ENCODE data around the gene CELSR1.

CELSR1 gene

DNA sequence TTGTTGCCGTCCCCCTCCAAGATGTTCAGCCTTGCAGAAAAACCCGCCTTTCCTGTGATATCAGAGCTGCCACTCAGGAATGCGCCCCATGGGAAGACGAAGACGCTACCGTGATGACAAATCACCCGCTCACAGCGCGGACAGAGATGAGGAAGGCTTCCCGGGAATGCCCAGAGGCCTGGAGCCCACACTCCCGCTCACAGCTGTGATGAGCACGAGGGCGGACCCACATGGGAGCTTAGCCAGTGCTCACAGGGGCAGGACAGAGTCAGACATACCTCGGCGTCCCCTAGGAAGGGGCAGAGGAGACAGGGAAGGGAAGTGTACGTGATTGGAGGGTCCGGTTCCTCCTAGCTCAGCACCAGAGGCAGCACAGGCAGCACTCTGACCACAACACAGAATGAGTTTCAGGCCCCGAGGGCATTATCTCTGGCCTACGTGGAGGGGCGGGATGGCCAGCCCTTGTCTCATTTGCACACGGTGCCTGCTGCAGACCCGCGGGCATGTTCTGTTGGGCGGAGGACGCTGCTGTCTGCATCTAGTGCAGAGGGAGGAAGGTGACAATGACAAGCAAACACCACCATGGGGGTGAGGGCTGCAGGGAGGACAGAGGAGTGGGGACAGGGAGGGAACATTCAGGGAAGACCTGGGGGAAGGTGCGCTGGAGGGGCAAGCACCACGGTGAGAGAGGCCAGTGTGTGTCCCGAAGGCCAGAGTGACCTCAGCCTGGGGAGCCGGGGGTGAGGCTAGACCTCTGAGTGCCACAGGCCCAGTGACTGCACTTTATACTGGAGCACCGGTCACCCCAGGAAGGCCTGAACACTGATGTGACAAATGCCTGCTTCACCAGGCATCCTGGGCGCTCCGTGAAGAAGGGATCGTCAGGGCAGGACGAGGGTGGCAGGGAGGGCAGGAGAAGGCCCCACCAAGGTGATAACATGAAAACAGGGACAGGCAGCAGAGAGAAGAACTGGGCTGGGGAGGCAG is 79.6 kb downstream of the CELSR1 start:
- no peak for DNase-seq

- no peak for DNase-seq
These were observed 80.6 kb downstream of the CELSR1 start for GRCh38 chr22:46456818-46457163.

- DNase-seq = no peak
These were observed 82.0 kb downstream of the CELSR1 start for GRCh38 chr22:46455446-46455845.

GRCh38 chr22:46454504-46455269 is 82.7 kb downstream of the CELSR1 start:
- no peak for DNase-seq

DNA sequence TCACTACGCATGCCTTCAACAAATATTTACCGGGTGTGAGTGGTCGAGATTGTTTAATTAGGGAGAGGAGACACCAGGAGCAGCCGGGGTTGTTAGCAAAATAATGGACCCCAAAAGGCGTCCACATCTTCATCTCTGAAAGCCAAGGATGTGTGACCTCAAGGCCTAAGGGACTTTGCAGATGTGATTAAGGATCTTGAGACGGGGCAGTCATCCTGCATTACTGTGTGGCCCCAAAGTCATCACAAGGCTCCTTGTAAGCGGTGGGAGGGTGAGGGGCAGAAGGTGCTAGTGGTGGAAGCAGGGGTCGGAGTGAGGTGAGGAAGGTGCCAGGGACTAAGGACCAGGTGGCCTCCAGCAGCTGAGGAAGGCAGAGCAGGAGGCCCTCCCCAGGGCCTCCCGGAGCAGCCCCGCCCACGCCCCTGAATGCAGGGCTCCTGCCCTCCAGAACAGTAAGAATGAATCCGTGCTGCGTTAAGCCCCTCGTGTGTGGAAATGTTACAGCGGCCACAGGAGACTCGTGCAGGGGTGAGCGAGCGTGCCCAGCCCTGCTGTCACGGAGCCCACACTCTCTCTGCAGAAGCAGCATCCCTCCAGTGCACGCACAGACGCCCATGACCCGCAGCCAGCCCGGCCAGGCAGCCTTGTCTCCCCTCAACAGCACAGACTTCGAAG is 83.5 kb downstream of the CELSR1 start:
- DNase-seq = no peak

- no peak for DNase-seq
These were observed 84.2 kb downstream of the CELSR1 start for GRCh38 chr22:46453006-46453828.

GRCh38 chr22:46452195-46453005 is 85.0 kb downstream of the CELSR1 start:
- DNase-seq = no peak

GRCh38 chr22:46451741-46452140 is 85.7 kb downstream of the CELSR1 start:
- no peak for DNase-seq

GRCh38 chr22:46450931-46451561 is 86.4 kb downstream of the CELSR1 start:
- DNase-seq = no peak

GRCh38 chr22:46449974-46450745 is 87.3 kb downstream of the CELSR1 start:
- no peak for DNase-seq

DNA sequence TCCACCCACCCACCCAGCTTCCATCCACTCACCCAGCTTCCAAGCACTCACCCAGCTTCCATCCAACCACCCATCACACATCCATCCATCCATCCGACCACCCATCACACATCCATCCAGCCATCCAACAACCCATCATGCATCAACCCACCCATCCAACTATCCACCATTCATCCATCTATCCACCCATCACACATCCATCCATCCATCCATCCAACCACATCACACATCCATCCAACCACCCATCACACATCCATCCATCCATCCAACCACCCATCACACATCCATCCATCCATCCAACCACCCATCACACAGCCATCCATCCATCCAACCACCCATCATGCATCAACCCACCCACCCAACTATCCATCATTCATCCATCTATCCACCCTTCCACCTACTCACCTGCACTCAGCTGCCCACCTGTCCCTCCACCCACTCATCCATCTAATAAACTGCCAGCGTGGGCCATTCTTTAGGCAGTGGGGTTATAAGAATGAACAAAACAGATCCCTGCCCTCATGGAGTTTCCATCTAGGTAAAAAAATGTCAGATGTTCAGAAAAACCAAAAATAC is 88.2 kb downstream of the CELSR1 start:
- DNase-seq = no peak

DNA sequence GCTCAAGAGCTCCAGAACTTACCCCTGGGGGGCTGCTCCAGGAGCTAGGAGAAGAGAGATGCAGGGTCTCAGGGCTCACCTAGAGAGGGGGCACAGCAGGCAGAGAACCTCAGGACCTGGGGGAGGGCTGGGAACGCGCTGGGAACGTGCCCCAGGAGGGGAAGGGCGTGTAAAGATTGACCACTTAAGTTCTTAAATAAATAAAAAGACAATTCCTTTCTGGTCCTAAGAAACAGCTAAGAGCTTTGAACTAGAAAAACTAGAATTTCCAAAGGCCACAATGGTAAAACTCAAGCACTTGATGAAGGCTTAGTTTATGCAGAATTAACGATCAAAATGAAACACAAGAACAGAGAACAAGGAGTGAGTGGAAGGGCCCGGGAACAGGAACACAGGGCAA is 89.1 kb downstream of the CELSR1 start:
- no peak for DNase-seq

DNA sequence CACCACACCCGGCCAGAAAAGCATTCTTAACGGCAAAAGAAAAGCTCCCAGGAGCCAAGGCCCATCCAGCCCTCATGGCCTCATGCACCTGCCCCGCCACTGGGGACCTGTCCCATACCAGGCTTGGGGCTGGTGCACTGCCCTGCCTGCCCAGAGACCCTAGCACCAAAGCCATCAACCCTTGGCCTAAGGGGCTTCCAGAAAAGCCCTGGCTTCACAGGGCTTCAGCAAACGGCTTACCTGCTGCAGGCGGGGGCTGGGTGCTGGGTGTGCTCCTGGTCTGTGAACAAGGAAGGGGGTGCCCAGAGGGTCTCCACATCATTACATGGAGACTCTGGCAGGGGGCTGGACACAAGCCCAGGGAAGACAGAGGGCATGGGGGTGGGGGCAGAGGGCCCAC is 89.5 kb downstream of the CELSR1 start:
- DNase-seq = no peak

DNA sequence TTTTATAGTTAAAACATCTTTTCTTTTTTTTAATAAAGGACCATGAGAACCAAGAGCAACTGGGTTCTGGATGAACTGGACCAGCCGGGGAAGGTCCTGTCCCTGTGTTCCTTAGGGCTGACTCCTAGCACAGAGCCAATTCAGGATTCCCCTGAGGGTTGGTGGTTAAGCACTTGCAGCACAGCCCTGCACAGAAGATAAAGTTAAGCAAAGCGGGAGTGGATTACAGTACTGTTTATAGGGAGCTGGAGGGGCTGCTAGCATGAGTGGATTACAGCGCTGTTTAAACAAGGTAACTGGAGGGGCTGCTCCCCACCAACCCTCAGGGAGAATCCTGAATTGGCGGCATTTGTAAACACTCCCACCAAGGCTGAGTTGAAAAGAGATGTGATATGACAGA is 90.6 kb downstream of the CELSR1 start:
- no peak for DNase-seq

DNA sequence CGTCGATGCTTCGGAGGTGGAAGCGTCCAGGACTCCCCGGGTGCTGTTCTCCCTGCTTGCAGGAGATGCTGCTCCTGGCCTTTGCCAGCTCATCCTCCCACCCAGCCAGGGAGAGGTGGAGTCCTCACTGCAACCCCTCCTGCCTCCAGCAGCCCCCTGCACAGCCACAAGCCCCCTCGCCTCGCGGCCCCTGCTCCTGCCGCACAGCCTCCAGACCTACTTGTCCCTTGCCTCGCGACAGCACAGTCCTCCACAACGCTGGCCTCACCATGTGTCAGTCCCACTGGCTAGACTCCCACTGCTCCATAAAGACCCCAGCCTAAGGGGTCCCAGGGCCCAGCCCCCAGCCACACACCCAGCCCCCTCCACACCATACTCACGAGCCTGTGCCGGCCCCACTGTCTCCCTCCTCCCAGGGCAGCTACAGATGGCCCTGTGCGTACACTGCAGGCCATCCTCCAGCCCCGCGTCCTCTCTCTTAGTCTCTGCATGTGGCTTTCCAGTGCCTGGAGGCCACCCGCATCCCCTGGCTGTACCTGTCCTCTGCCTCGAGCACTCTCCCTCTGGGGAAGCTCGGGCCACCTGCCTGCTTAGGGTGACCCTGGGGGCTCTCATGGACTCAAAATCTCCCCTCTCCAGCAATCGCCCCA is 91.5 kb downstream of the CELSR1 start:
- DNase-seq = no peak

DNA sequence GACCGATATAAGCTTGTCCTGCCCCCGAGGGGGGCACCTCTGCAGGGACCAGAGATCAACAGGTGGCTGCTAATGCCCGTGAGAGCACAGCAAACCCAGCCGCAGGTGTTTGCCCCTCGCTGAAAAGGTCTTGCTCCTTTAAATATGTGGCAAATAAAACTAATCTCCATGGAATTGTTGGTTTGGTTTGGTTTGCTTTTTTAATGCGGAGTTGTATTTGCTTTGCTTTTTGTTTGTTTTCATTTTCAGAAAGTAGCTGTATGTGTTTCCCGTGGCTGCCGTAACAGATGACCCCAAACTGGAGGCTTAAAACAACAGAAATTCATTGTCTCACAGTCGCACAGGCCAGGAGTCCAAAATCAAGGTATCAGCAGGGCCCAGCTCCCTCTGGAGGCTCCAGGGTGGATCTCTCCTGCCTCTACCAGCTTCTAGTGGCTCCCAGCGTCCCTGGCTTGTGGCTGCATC is 93.0 kb downstream of the CELSR1 start:
- DNase-seq = no peak

DNA sequence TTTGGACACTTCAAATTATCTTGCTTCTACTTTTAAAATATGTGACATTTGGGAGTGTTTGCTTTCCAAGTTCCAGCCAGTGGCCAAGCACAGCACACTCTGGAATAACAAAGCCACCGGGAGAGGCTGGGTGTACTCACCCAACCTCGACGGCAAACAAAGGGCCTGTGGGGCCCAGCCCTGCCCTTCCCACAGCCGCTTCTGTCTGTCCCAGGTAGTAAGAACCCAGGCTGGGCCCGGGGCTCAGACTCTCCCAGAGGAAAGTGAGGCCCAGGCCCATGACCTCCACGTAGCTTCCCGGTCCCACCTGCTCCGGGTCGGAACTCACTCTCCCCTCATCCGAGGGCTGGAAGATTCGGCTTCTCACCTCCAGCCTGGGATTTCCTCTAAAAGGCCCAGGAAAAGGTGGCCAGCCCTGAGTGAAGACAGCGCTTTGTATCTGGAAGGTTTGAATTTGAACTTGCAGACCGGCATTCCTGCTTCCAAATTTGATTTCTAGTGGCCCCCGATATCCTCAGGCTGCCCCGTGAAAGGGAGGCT is 93.5 kb downstream of the CELSR1 start:
- DNase-seq = no peak

GRCh38 chr22:46442217-46442853 is 95.1 kb downstream of the CELSR1 start:
- no peak for DNase-seq
